Fibroblast of upper back skin (primary cell): ENCODE data around the gene MLNR.

Experiments
- DNase-seq: peaks from one replicate; pipeline ENCODE4 v3.0.0-alpha.2; 2013

Gene MLNR, protein sequence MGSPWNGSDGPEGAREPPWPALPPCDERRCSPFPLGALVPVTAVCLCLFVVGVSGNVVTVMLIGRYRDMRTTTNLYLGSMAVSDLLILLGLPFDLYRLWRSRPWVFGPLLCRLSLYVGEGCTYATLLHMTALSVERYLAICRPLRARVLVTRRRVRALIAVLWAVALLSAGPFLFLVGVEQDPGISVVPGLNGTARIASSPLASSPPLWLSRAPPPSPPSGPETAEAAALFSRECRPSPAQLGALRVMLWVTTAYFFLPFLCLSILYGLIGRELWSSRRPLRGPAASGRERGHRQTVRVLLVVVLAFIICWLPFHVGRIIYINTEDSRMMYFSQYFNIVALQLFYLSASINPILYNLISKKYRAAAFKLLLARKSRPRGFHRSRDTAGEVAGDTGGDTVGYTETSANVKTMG

DNA sequence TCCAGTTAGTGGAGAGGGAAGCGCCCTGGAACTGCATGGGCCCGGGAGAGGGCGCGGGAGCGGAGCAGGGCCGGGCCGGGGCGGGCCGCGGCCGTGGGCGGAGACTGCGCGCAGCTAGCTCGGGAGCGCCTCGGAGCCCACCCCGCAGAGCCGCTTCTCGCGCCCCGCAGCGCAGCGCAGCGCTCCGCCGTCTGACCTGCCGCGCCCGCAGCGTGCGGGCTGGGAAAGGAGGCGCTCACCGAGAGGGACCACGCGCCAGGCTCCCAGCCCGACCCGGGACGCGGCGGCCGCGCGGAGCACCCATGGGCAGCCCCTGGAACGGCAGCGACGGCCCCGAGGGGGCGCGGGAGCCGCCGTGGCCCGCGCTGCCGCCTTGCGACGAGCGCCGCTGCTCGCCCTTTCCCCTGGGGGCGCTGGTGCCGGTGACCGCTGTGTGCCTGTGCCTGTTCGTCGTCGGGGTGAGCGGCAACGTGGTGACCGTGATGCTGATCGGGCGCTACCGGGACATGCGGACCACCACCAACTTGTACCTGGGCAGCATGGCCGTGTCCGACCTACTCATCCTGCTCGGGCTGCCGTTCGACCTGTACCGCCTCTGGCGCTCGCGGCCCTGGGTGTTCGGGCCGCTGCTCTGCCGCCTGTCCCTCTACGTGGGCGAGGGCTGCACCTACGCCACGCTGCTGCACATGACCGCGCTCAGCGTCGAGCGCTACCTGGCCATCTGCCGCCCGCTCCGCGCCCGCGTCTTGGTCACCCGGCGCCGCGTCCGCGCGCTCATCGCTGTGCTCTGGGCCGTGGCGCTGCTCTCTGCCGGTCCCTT, at the start of gene MLNR:
MLNR (plus strand) TSS at position 303 of the 820 bp plus-strand sequence; CDS start at position 303, 0 bp downstream.
- DNase-seq = peak; percentile 9

DNA sequence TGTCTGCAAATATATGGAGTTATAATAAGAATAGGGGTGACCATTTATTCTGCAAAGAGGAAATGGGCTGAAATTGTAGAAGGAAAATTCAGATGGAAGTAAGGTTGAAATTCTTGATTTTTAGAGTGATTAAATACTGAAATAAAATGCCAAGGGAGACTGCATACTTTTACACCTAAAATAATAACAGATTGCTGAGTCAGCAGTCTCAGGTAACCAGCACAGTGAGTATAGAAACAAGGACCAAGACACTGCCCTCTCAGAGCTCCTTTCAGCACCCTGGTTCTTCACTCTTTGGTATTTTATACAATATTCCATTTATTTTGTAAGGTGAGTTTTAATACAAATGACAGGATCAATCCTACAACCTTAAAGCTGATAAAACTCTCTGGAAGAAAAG, 48.8 kb upstream of the MLNR start:
- DNase-seq = no peak

DNA sequence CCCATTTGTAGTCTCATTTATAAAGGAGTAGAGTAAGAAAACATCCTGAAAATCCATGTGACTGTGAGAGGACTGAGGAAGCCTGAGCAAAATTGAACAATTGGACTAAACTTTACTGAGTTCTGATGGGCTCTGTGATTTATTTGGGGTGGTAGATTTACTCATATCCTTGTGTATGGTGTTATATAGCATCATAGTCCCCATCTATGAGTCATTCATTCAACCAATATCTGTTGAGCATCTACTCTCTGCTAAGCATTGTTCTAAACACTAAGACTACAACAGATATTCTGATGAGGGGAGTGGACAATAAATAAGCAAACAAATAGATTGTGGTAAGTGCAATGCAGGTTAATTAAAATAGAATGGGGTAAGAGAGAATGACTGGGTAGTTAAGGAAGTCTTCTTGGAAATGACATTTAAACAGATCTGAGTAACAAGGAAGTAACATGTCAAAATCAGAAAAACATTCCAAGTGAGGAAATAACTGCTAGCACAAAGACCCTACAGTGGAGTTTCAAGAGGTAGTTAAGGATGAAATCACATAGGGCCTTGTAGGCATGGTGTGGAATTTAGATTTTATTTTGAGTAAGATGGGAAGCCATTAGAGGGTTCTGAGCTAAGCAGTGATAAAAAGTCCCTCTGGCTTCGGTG, 36.3 kb upstream of the MLNR start:
- no peak for DNase-seq

DNA sequence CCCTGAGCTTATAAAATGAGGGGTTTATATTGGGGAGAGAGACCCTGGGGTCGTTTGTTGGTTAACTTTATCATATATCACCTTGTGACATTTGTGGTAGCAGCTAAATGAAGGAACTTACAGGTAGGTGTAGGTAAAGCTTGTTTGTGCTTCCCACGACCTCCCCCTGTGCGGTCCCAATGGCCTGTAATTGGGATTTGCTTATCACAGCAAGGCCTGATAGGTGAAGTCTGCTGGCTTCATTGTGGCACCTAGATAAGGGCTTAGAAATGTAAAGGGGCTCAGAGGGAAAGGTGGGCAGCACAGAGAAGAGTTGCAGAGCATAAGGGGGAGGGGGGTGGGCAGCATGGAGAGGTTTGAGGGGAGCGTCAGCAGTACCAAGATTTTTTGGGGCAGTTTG, 35.5 kb upstream of the MLNR start:
- DNase-seq = no peak

DNA sequence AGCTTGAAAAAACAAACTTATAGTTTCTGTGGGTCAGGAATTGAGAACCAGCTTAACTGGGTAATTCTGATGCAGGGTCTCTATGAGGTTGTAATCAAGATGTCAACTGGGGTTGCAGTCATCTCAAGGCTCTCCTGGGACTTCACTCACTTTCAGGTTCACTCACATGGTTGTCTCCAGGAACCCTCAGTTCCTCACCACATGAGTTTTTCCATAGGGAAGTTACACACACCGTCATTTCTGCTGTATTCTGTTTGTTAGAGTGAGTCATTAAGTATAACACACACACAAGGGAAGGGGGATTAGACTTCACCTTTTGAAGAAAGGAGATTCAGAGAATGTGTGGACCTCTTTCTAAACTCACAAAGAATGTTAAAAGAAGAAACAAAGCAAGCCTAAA, 34.9 kb upstream of the MLNR start:
- no peak for DNase-seq

DNA sequence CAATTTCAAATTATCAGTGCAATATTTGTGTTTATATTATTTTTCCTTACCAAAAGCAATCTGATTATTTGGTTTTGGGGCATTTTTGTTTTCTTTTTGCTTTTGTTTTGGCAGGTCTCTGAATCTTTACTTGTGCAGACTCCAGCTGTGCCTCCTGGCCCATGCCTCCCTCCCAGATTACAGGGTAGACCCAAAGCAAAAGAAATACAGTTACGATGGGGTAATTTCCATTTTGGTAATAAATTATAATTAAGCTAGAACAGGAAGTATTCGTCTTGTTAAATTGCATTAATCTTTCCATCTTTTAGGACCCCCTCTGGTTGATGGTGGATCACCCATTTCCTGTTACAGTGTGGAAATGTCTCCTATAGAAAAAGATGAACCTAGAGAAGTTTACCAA, 29.2 kb upstream of the MLNR start:
- no peak for DNase-seq

DNA sequence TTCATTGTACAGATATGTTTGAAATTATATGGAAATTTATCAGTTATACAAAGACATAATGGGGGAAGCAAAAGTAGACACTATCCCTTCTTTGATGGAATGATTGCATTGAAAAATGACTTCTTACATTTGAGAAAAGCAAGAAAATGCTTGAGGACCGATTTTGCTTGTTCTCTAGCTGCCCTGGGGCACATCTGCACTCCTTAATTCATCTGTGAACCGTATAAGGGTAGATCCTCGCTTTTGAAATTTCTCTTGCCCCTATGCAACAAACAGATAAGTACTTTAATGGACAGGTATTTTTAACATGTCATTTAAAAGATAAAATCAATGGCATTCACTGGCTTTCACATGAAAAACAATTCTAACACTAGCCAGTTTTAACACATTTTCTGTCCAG, 13.5 kb upstream of the MLNR start:
- DNase-seq = no peak

DNA sequence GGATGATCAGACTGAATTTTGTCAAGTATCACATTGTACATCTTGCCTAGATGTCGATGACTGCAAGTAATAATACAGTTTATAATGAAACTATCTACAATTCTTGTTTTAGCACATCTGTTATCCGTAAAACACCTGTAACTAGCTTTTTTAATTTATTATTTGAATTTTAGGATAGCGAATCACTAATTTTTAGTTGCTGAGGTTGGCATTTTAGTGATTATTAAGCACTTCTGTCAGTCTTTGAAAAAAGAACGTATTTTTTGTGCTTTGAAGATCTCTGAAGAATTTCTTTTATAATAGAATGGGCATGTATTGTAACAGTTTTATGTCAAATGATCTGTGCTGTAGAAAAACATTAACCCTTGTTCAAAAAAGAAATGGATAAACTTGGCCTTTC, 11.5 kb upstream of the MLNR start:
- DNase-seq = no peak

DNA sequence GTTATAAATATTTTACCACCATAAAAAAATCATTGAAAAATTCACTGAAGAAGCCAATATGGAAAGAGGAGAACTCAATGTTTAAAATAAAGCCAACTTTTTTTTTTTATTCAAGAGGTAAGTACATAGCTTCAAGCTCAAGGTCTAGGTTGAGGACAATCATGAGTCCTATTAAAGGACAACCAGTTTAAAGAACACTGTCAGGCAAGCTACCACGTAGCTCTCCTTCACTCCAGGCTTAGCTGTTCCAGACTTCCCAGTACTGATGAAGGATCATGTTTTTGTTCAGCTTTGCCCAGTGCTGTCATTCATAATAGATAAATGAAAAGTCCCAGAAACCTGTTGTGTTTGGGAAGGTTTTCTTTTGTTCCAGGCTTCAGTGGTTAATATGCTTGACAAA, 10.0 kb upstream of the MLNR start:
- DNase-seq = no peak

DNA sequence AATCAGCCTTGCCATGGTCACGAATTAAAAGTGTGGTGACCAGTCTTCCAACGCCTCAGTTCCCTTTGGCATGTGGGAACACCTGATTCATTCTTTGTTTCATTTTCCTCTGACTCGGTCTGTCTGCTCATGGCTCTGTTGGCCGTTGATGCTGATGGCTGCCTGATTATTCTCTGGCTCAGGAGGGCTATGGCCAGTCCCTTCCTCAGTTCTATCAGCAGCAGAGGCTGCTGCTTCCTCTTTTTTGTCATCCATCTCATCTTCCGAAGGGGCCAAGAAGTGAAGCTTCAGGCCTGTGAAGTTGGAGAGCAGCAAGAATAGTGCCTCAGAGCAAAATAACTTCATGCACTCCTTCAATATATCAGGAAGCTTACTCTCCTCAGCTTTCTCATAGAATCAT, 9.5 kb upstream of the MLNR start:
- DNase-seq = no peak

DNA sequence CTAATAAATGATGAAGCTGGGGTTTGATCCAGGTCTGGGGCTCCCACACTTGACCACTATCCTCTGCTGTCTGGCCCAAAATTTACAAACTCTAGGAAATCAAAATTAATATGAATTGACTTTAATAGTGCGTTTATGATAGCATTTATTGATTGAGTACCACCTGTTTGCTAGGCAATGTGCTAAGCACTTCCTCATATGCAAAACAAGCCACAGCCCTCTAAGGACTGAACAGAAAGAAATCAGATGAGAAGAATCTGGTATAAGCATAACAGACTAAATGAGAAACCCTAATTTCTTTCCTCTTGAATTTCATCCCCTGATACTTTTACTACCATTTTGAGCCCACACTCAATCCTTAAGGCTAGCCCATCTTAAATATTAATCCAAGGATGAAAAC, 6.6 kb upstream of the MLNR start:
- DNase-seq = no peak

DNA sequence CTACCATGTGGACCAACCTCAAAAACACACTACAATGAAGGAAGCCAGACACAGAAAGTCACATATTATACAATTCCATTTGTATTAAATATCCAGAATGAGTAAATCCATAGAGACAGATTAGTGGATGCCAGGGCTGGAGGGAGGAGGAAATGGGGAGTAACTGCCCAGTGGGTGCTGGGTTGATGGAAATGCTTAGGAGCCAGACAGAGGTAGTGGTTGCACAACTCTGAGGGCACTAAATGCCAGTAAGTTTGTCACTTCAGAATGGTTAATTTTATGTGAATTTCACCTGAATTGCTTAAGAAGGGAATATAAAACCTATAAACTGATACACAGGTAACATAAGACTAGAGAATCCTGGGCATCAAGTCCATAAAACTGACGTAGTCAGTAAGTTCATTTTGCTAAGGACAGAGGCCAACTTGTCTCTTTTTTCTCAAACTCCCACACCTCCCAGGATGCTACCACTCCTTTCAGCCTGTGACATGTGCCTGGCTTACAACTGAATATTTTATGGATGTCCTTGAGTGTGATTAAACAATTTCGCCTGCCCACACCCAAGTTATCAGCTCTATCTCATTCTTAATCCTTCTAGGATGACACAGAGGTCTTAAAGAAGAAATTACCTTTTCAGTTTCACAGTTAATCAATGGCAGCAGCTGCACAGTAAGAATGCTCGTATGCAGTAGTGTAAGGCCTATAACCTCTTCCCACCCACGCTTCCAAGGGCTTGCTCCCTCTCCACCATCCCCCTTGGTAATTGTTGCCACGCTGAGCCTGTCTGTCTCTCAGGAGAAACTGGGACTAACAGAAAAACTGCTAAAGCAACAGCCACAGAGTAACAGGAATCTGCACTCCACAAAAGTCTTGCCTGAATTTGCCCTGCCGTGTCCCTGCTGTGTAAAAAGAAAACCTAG, 5.9 kb upstream of the MLNR start:
- DNase-seq = no peak

DNA sequence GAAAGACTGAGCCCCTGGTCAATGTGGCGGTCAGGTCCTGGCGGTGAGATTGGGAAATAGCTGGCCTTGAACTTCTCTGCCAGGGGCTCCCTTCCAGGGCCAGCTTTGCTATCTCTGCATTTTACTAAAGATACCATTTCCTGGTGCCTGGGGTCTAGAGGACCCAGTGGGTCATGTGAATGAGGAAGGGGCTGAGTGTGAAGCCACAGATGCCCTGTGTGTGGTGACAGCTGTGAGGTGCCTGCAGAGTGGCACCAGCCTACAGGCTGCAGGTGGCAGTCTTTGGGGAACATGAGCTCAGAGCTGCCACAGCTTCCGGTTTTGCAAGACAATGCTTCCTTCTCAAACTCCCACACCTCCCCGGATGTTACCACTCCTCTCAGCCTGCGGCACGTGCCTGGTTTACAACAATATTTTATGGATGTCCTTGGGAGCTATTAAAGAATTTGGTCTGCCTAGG, 5.2 kb upstream of the MLNR start:
- no peak for DNase-seq

DNA sequence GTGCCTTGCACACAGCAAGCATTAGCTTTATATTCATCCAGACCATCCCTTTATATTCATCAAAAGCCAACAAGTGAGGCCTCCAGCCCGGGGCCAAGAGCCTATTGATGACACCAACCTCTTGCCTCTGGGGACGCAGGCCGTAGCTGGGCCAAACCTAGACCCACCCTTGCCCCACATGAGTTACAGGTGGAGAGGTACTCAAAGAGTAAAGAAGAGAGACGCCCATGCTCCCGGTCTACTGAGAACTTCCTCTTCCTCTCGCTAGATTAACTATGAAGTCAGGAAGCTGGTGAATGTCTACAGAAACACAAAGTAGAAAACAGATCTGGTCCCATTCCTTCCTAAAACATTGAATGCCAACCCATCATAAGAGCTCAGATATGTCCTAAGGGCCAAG, 3.8 kb upstream of the MLNR start:
- no peak for DNase-seq

DNA sequence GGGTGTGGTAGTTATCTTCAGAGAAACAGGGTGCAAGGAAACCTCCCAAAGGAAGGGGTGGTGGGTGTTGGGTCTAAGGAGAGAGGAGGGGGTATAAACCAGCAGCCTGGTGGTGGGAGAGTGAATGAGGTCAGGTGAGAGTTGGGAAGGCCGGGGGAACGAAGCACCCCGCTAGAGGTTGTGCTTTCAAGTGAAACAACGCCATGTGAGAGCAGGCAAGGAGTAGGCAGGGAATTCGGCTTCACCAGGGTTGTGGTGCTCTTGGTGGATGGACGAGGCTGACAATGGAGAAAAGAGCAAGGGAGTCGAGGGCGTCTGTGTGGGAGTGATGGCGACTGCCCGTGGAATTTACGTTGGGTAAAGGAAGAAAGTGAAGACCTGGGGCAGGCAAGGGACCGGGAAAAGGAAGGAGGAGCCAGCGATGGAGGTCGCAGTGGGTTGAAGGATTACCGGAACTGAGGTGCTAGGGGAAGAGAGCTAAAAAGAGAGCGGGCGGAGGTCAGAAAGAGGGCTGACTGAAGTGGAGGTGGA, 2.1 kb upstream of the MLNR start:
- DNase-seq = no peak

DNA sequence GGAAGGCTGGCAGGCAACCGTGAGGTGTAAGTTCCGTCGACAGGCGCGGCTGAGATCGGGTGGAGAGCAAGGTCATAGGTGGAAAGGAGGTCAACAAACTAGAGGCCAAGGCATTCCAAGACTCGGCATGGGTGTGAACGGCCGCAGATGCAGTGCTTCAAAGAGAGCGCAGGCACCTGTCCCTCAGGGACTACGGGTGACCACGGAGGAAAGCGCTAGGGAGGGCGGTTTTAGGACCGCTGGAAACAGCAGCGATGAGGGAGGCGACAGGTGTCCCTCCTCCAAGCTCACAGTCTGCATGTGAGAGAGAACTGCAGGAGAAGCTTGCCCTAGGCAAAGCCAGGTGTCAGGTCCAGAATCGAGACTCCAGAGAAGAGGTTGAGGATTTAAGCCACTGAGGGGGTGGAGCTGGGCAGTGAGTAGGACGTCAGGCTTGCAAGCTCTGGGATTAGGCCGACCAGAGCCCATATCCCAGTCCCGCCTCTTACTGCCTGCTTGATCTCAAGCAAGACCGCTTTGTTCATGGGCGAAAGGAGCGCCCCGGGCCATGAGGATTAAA, 1.6 kb upstream of the MLNR start:
- DNase-seq = no peak

DNA sequence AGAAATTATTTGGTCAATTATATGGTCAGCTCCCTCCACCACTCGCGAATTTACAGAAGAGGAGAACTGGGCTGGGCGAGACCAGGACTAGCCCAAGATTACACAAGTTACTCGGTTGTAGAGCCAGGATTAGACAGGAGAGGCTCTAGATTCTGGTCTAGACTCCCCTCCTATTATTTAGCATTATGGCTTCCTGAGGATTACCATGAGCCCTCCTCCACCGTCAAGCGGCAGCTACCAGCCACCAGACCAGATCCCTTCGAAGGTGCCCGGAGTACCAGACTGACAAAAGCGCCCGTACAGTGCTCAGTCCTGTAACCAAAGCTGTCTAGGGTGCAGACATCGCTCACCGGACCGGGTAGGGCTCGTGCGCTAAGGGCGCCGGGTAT, 497 bp upstream of the MLNR start:
- no peak for DNase-seq

DNA sequence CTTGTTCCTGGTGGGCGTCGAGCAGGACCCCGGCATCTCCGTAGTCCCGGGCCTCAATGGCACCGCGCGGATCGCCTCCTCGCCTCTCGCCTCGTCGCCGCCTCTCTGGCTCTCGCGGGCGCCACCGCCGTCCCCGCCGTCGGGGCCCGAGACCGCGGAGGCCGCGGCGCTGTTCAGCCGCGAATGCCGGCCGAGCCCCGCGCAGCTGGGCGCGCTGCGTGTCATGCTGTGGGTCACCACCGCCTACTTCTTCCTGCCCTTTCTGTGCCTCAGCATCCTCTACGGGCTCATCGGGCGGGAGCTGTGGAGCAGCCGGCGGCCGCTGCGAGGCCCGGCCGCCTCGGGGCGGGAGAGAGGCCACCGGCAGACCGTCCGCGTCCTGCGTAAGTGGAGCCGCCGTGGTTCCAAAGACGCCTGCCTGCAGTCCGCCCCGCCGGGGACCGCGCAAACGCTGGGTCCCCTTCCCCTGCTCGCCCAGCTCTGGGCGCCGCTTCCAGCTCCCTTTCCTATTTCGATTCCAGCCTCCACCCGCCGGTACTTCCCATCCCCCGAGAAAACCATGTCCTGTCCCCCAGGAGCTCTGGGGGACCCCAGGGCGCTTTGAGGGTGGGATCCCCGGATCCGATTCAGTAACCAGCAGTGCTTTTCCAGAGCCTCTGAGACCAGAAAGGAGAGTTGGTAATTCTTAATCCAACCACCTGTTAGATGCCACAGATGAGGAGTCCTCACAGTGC, 885 bp downstream of the MLNR start:
- DNase-seq = no peak

DNA sequence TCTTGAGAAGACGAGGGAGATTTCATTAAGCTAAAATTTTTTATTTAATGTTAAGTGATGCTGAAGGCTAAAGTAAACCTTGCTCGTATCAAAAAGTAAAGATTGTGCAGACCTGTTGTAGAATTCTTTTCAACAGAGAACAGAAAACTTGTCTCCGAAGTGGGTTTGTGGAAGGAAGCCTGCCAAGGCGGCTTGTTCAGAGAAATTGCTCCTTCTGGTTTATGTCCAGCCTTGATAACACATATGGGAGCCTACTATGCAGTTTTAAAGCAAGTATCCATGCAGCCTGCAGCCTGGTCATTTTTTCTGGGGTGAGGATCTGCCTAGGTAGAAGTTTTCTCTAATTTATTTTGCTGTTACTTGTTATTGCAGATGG, 1.4 kb downstream of the MLNR start:
- no peak for DNase-seq

DNA sequence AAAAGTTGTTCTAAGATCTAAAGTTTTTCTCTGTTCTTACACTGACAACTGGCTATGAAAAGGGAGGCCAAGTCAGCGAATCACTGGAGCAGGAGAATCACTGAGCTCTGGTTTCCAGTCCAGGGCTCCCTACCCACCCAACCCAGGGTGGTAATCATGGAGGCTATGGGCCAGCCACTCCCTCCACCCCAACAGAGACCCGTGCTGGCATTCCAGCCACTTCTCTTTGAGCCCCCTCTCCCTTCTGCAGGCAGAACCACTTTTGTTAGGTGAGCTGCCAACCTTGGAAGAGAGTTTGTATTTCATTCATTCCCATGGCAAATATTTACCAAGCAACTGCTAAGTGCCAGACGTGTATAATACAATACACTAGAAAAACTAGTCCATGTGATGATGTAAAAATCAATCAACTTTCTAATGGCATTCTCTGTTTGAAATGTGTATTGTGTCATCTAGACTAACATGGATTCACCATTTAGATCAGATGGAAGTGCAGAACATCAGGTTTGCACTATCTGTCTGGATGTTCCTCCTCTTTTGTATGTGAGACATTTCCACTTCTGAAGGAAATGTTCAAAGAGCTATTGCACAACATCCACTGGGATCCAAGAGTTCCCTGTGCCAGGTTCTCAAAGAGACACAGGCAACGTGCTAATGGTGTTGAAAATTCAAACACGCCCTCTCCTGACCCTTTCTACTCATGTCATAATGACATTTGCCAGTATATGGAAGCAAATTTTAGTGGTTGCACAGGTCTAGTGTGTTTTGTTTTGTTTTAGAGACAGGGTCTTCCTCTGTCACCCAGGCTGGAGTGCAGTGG, 5.3 kb downstream of the MLNR start:
- no peak for DNase-seq
